HG03460 (cell line): ENCODE data around the gene UROS.

Experiments
- ATAC-seq: cut with Tn5 transposase; IDR thresholded peaks from one replicate; pipeline ENCODE4 v1.9.1; 2021; ENCODE audit not compliant: unreplicated experiment

The UROS gene

DNA sequence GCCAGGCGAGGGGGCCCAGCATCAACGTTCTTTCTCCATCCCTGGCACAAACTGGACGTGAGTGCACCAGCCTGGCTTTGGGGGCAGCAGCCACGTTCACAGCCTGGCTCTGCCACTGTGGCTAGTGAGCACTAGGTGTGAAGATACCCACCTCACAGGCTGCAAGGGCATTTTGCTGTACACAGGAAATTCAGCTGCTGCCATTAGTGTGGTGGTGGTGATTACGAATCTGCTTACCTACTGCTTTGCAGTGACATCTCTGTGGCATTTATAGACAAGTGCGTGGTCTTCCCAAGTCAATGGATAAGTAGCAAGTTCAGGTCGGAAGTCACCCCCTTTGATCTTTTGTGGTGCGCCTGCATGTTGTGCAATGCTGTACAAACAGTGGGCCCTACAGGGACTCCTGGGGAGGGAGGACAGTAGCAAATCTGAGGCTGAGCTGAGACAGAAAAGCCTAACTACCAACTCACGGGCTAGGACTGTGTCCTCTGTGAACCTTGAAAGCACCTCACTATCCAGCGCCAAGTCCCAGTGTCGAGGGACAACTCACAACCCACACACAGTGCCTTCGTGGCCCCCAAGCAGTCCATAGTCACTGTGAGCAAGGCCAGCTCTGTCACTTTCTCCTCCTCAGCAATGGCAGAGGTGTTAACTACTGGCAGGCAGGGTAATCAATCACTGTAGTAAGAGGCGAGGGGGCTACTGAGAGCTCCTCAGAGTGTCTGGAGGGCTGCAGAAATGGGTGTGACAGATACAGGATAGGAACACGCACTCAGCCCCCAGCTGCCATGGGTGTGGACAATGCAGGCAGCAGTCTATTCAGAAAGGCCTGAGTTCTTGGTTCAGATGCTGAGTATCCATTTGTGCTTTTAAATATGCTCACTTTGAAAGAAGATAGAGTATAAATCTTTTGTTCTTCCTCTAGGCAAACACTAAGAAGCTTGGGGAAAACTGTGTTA lies 30.4 kb downstream of the UROS start:
- ATAC-seq: no peak

- ATAC-seq: no peak
Observed at GRCh38 chr10:125788156-125789034, 34.7 kb downstream of the UROS start.

- ATAC-seq: no peak
Observed at GRCh38 chr10:125785791-125786190, 37.3 kb downstream of the UROS start.

DNA sequence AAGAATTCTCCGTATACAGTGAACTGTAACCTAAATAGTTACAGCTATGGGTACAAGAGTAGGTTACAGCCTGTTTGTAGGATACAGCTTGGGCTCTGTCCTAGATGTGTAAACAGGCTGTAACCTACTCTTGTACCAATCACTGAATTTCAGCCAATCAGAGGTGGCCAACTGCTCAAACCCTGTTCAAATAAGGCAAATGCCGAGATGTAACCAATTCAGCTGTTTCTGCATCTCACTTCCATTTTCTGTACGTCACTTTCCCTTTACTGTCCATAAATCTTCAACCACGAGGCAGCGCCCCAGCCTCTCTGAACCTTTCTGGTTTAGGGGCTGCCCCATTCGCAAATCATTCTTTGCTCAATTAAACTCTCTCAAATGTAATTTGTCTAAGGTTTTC lies 39.1 kb downstream of the UROS start:
- ATAC-seq: peak; percentile 72

GRCh38 chr10:125783408-125783807 lies 39.6 kb downstream of the UROS start:
- no peak for ATAC-seq

DNA sequence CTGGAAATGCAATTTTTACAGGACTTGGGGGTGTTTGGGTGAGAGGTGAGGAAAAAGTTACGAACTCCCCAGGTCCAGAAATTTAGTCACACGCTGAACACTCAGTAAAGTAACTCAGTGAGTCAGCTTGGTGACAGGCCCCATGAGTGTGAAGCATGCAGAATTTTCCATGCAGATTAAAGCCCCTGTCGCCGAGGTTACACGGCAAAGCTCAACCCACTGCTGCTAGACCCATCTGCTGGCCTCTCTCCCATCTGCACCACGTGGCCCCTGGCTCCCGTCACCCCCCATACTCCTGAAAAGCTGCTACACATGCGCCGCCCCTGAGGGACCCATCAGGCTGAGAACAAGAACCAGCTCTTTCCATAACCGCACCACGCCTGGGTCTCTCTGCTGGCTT lies 40.4 kb downstream of the UROS start:
- no peak for ATAC-seq

- ATAC-seq: no peak
Observed at GRCh38 chr10:125782054-125782453, 41.0 kb downstream of the UROS start.

- ATAC-seq: no peak
Observed at GRCh38 chr10:125781374-125781773, 41.7 kb downstream of the UROS start.

GRCh38 chr10:125779403-125780327 lies 43.4 kb downstream of the UROS start:
- ATAC-seq: no peak

DNA sequence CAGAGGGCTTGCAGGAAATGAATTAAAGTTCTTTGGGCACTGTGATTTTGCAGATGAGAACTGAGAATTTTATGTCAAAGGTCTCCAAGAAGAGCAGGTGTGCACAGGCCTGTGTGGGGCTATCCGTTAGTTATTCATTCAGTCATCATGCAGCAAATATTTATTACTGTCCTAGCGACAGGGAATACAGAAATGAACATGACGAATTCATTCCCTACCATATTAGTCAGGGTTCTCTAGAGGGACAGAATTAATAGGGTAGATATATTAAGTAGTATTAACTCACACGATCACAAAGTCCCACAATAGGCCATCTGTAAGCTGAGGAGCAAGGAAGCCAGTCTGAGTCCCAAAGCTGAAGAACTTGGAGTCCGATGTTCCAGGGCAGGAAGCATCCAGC lies 44.5 kb downstream of the UROS start:
- ATAC-seq: no peak

GRCh38 chr10:125777806-125778205 lies 45.3 kb downstream of the UROS start:
- ATAC-seq: no peak

DNA sequence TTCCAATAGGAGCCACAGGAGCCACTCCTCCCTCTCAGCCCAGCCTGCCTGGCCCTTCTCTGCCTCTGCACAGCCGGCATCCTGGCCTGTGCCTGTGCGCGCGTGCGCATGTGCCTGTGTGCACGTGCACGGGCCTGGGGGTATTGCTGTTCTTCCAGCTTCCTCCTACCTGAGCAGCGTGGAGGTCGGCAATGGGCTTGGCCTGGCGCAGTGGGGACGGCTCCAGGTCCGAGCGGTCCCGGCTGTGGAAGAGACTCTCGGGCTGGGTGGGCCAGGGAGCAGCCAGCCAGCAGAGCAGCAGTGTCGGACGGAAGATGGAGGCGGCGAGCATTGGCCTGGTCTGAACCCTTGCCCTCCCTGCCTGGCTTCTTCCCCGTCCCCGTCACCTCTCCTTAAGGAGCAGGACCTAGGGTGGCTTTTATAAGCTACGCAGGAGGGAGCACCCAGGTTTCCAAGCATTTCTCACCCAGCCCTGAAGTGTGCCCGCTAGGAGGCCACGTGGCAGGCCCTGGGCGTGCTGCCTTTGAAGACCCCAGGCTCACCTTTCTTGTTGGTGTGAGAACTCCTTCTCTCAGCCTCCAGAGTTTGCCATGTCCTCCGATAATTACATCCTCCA lies 47.5 kb downstream of the UROS start, which contains the start of gene MMP21:
Gene MMP21 (minus strand): TSS at position 331 of the 616 bp plus-strand sequence. CDS start 0 bp downstream, at position 331.
- no peak for ATAC-seq

- ATAC-seq: no peak
Observed at GRCh38 chr10:125774581-125775191, 48.4 kb downstream of the UROS start.

DNA sequence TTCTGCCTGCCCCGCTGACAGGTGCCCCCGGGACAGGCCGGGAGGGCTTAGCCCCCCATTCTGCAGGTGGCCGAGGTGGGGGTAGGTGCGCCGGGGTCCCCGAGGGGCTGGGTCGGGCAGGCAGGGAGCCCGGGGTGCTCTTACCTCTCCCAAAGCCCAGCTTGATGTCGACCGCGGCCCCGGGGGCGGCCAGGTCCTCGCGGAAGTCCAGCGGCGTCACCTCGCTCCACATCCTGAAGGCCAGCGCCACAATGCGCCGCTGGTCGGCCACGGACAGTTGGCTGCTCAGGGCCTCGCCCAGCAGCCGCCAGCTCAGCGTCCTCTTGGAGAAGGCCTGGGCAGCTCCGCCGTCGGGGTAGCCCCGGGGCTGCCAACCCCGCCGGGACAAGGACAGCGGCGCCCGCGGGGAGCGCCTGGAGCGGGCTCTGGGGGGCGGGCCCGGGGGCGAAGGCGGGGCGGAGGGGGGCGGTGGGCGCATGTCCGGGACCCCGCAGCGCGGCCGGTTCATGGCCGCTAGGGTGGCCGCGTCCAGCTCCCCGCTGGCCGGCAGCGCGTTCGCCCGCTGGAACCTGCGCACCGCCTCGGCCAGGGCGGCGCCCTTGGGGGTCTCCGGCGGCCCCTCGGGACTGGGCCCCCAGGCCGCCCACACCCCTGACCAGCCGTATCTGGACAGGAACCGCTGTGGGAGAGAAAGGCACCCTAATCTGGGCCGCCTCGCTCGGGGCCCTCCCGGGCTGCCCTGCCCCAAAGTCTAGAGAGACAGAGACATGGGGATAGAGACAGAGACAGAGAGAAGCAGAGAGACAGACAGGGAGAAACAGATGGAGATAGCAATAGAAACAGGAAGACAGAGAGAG lies 49.1 kb downstream of the UROS start:
- no peak for ATAC-seq

- no peak for ATAC-seq
Observed at GRCh38 chr10:125772864-125773180, 50.2 kb downstream of the UROS start.

- no peak for ATAC-seq
Observed at GRCh38 chr10:125772112-125772863, 50.8 kb downstream of the UROS start.

GRCh38 chr10:125770844-125771243 lies 52.2 kb downstream of the UROS start:
- no peak for ATAC-seq

DNA sequence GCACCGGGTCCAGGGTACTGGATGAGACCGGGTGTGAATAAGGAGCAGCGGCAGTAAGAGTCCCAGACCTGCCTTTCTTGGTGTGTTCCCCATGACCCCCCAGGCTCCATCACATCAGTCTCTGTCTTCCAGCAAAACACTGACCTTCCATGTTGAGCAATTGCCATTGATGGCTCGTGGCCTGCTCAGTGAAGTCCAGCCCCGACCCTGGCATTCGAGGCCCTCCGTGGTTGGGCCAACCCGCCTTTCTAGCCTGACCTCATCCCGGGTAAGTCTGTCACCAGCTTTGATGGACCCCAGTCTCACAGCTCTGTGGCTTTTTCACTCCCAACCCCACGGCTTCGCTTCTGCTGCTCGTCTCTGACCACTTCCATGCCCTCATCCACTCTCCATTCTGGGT lies 53.9 kb downstream of the UROS start:
- ATAC-seq: no peak
